Panc1 (cell line): ENCODE results near the gene TAF6L. TPM values are rescaled to one million over a fixed set of nuclear protein-coding genes. Genes with fewer than 3 reads are reported as not detected.
"Not testable (repeated sequence)": the region's sequence is repeated elsewhere in the genome, so short reads cannot be mapped to it uniquely, and the experiment has no call there.

Experiments used
- ATAC-seq: fragments of 200-7000 bp; cut with Tn5 transposase; 2 replicates; pipeline ENCODE4 v1.9.1; 2020; ENCODE audit warnings: mild to moderate bottlenecking, moderate library complexity
- BruUV-seq: library from RNA; stranded (reverse); fragments of 400-500 nt; replicated peaks from 2 replicates; lab custom pipeline; 2021; lab: Mats Ljungman, UMichigan
- CTCF ChIA-PET: fragments of 300-600 bp; sonication (Branson Sonifier 250); formaldehyde crosslinking; loops from one replicate; lab custom pipeline; 2022; ENCODE audit warnings: antibody characterized with exemption; lab: Charles Lee
- POLR2A ChIA-PET: fragments of 300-600 bp; sonication (Branson Sonifier 250); formaldehyde crosslinking; loops from one replicate; lab custom pipeline; 2022; ENCODE audit warnings: antibody characterized with exemption; lab: Charles Lee
- DNase-seq: peaks from one replicate; pipeline ENCODE4 v3.0.0-alpha.2; 2010; ENCODE audit warnings: low read depth, low spot score
- H3K27ac ChIP-seq: 2 replicates; pipeline ENCODE4 v1.5.1; 2011; ENCODE audit warnings: mild to moderate bottlenecking, low read length, inconsistent platforms
- H3K27me3 ChIP-seq: fragments of 200-500 bp; sonication (Bioruptor generic); 2 replicates; pipeline ENCODE4 v1.6.0; 2014; ENCODE audit warnings: low read length, inconsistent platforms; ENCODE audit not compliant: control insufficient read depth, insufficient read depth
- H3K36me3 ChIP-seq: fragments of 200-500 bp; sonication (Bioruptor generic); 2 replicates; pipeline ENCODE4 v1.5.1; 2014; ENCODE audit warnings: inconsistent platforms, mild to moderate bottlenecking, low read length, moderate library complexity; ENCODE audit not compliant: control insufficient read depth, insufficient read depth
- H3K4me1 ChIP-seq: 2 replicates; pipeline ENCODE4 v1.5.1; 2011; ENCODE audit warnings: inconsistent platforms, mild to moderate bottlenecking, low read length, moderate library complexity; ENCODE audit not compliant: control insufficient read depth, insufficient read depth
- H3K4me3 ChIP-seq, 2 experiments: 2 replicates each; pipeline ENCODE4 v1.5.1; 2011 to 2012; ENCODE audit warnings: low read depth in 2 of 2, low read length in 2 of 2, mild to moderate bottlenecking in 2 of 2, inconsistent platforms in 1 of 2, moderate library complexity in 1 of 2
- H3K9me3 ChIP-seq: fragments of 200-500 bp; sonication (Bioruptor generic); 2 replicates; pipeline ENCODE4 v1.5.1; 2014; ENCODE audit warnings: low read depth, mild to moderate bottlenecking, inconsistent platforms, low read length, moderate library complexity; ENCODE audit not compliant: control insufficient read depth, insufficient read depth
- POLR2AphosphoS5 ChIP-seq: IDR thresholded peaks from 2 replicates; pipeline ENCODE4 v1.6.1; 2012; ENCODE audit warnings: mild to moderate bottlenecking, low read depth, low read length, moderate library complexity
- SIN3A ChIP-seq: IDR thresholded peaks from 2 replicates; pipeline ENCODE4 v1.6.1; 2012; ENCODE audit warnings: low read depth, mild to moderate bottlenecking, low read length, moderate library complexity, borderline replicate concordance; ENCODE audit not compliant: insufficient read depth
- TCF7L2 ChIP-seq: IDR thresholded peaks from 2 replicates; pipeline ENCODE4 v1.6.1; 2011; ENCODE audit warnings: mild to moderate bottlenecking, low read depth, low read length, inconsistent platforms
- in situ Hi-C: cut with HindIII; loops from 2 replicates; pipeline ENCODE4 v1.10.0; 2016; ENCODE audit warnings: low sequenced_read_pairs, low pct_unique_long_range_greater_than_20kb
- intact Hi-C: fragments of 100-400 bp; cut with micrococcal nuclease; formaldehyde crosslinking; loops from one replicate; pipeline ENCODE4 v1.10.0; 2022; ENCODE audit not compliant: unreplicated experiment
- total RNA-seq: library from RNA; stranded (reverse); gene quantifications from one replicate; pipeline ENCODE4 v1.2.1, GENCODE V29; 2021; ENCODE audit not compliant: unreplicated experiment
- TF ChIP-seq, protein P1 (sequence below), 2 experiments: IDR thresholded peaks; 2 replicates each; pipeline ENCODE4 v1.6.1; 2011 to 2012; ENCODE audit warnings: low read depth in 2 of 2, control low read depth in 1 of 2, low read length in 1 of 2, mild to moderate bottlenecking in 1 of 2, moderate library complexity in 1 of 2; ENCODE audit not compliant: insufficient read depth in 1 of 2
- TF ChIP-seq, protein P2 (sequence below): fragments of 450-650 bp; IDR thresholded peaks from 2 replicates; pipeline ENCODE4 v1.5.1; 2017; ENCODE audit warnings: mild to moderate bottlenecking

TAF6L gene
- total RNA-seq, 1 experiment from 2014 or later: 32.6 TPM

DNA sequence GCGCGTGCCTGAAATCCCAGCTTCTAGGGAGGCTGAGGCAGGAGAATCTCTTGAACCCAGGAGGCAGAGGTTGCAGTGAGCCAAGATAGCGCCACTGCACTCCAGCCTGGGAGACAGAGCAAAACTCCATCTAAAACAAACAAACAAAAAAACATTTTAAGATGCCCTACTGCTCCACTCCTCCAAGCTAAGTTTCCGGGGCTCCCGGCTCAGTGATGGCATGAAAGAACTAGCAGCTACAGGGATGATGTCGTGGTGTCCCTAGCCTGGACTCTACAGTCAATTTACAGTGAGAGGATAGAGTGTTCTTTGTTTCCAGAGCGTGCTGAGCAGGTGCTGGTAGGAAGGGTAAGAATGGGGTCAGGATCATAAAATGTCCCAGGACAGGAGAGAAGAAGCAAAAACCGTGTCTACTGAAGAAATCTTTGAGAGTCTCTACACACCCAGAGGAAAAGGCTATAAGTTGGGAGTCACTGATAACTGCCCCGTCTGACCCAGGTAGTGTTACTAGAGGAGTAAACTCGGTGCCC, 16.0 kb upstream of the TAF6L start:
- no TSS peak for BruUV-seq
- H3K4me3 ChIP-seq: peak overlapping the region in 1 of 2 experiments; percentile 87; a peak in 1 of 4 replicates
- no peaks in the 10 kb centered on the region for H3K27me3 ChIP-seq
- H3K4me1 ChIP-seq: peaks cover 8% of the 10 kb centered on the region; the same call in 1 of the 2 replicates
- in situ Hi-C loops (no loop called here), intact Hi-C loops (no loop called here)
- POLR2A ChIA-PET: no interaction called here
- no peaks in the 10 kb centered on the region for H3K36me3 ChIP-seq
- CTCF ChIA-PET: interaction anchor here (0.5 kb wide), 1 partner anchor 78 kb away, joined by 3 read pairs; no protein-coding TSS in a partner anchor
- no peaks in the 10 kb centered on the region for H3K9me3 ChIP-seq
- TF ChIP-seq POLR2AphosphoS5 (no peak), SIN3A (no peak), TCF7L2 (no peak)
- TF ChIP-seq, protein P1, sequence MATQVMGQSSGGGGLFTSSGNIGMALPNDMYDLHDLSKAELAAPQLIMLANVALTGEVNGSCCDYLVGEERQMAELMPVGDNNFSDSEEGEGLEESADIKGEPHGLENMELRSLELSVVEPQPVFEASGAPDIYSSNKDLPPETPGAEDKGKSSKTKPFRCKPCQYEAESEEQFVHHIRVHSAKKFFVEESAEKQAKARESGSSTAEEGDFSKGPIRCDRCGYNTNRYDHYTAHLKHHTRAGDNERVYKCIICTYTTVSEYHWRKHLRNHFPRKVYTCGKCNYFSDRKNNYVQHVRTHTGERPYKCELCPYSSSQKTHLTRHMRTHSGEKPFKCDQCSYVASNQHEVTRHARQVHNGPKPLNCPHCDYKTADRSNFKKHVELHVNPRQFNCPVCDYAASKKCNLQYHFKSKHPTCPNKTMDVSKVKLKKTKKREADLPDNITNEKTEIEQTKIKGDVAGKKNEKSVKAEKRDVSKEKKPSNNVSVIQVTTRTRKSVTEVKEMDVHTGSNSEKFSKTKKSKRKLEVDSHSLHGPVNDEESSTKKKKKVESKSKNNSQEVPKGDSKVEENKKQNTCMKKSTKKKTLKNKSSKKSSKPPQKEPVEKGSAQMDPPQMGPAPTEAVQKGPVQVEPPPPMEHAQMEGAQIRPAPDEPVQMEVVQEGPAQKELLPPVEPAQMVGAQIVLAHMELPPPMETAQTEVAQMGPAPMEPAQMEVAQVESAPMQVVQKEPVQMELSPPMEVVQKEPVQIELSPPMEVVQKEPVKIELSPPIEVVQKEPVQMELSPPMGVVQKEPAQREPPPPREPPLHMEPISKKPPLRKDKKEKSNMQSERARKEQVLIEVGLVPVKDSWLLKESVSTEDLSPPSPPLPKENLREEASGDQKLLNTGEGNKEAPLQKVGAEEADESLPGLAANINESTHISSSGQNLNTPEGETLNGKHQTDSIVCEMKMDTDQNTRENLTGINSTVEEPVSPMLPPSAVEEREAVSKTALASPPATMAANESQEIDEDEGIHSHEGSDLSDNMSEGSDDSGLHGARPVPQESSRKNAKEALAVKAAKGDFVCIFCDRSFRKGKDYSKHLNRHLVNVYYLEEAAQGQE (IDR thresholded peaks at IDR 0.05; ENCODE audit: insufficient read depth in 1 of 2, low read depth in 2 of 2, low read length in 1 of 2): no peak
- TF ChIP-seq, protein P2, sequence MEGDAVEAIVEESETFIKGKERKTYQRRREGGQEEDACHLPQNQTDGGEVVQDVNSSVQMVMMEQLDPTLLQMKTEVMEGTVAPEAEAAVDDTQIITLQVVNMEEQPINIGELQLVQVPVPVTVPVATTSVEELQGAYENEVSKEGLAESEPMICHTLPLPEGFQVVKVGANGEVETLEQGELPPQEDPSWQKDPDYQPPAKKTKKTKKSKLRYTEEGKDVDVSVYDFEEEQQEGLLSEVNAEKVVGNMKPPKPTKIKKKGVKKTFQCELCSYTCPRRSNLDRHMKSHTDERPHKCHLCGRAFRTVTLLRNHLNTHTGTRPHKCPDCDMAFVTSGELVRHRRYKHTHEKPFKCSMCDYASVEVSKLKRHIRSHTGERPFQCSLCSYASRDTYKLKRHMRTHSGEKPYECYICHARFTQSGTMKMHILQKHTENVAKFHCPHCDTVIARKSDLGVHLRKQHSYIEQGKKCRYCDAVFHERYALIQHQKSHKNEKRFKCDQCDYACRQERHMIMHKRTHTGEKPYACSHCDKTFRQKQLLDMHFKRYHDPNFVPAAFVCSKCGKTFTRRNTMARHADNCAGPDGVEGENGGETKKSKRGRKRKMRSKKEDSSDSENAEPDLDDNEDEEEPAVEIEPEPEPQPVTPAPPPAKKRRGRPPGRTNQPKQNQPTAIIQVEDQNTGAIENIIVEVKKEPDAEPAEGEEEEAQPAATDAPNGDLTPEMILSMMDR: no peak
- no peak for DNase-seq
- H3K27ac ChIP-seq: peak overlapping the region; percentile 98
- no peak for ATAC-seq

DNA sequence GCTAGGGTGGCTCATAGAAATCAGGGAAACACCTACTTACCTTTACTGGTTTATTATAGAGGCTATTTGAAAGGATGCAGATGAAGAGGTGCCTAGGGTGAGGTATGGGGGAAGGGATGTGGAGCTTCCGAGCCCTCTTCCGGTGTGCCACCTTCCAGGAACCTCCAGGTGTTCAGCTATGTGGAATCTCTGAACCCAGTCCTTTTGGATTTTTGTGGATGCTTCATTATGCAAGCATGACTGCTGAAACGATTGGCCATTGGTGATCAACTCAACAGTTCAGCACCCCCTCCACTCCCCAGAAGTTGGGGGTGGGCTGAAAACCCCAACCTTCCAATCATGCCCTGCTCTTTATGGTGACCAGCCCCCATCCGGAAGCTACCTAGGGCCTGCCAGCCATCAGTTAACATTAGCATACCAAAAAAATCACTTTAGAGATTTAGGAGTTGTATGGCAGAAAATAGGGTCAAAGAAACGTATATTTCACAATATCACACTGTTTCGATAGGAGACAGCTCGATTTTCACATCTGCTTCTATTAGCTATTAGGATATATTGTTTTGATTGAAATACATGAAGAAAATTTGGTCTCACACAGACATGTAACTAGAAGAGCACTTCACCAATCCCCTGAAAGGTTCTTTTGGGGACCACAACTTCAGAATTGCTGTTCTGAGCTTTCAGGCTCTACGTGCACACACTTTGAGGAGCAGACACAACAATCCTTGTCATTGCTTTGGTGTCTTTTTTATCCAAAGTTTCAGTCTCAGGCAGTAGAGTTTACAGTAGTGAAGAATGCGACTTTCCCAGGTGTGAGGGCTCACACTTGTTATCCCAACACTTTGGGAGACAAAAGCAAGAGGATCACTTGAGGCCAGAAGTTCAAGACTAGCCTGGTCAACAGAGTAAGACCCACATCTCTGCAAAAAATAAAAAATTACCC, 13.1 kb upstream of the TAF6L start:
- H3K4me3 ChIP-seq: no peak overlapping the region
- in situ Hi-C loops: no loop called here
- CTCF ChIA-PET: interaction anchor here (0.6 to 0.7 kb wide), 2 partner anchors 10 to 415 kb away, joined by 3 to 4 read pairs; no protein-coding TSS in a partner anchor
- POLR2A ChIA-PET: no interaction called here
- DNase-seq: no peak
- no peaks in the 10 kb centered on the region for H3K27me3 ChIP-seq
- no TSS peak for BruUV-seq
- no peaks in the 10 kb centered on the region for H3K9me3 ChIP-seq
- H3K4me1 ChIP-seq: peaks cover 13% of the 10 kb centered on the region
- intact Hi-C loops: no loop called here
- H3K27ac ChIP-seq: no peak overlapping the region
- peaks cover 2% of the 10 kb centered on the region; the same call in 1 of the 2 replicates for H3K36me3 ChIP-seq
- no peak for ATAC-seq
- TF ChIP-seq, protein P1 (IDR thresholded peaks at IDR 0.05; ENCODE audit: insufficient read depth in 1 of 2, low read depth in 2 of 2, low read length in 1 of 2): no peak
- no peak for TF ChIP-seq SIN3A
- TF ChIP-seq TCF7L2: no peak
- TF ChIP-seq POLR2AphosphoS5: no peak
- TF ChIP-seq, protein P2: no peak

DNA sequence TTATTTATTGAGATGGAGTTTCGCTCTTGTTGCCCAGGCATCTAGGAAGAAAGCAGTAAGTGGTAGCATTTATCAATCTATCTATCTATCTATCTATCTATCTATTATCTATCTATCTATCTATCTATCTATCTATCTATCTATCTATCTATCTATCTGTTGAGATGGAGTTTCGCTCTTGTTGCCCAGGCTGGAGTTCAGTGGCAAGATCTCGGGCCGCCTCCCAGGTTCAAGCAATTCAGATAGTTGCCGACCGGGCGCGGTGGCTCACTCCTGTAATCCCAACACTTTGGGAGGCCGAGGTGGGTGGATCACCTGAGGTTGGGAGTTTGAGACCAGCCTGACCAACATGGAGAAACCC, 10.3 kb upstream of the TAF6L start:
- H3K36me3 ChIP-seq, BruUV-seq, in situ Hi-C loops, H3K4me1 ChIP-seq, DNase-seq, intact Hi-C loops, H3K27me3 ChIP-seq, H3K9me3 ChIP-seq: not testable (repeated sequence)
- ChIA-PET POLR2A (interaction anchor here (0.6 kb wide), 1 partner anchor 9 kb away, joined by 3 read pairs; no protein-coding TSS in a partner anchor), CTCF (interaction anchor here (0.7 kb wide), 2 partner anchors 104 to 336 kb away, joined by 7 to 8 read pairs; no protein-coding TSS in a partner anchor)
- ATAC-seq: peak; percentile 27; the same call in 1 of the 2 replicates
- H3K27ac ChIP-seq: 0 out of 2 replicates have a peak overlapping the region, but pooled peaks have one; percentile 42
- H3K4me3 ChIP-seq: peak overlapping the region; percentile 66 to 84
